Mammary epithelial cell (primary cell): ENCODE results near the gene FAM149A.

Source experiments
- CTCF ChIP-seq, 2 donors: IDR thresholded peaks in 1 of 2; conservative IDR thresholded peaks in 1 of 2; 2 replicates each; pipeline ENCODE4 v1.5.1; 2011 to 2012; ENCODE audit warnings: inconsistent platforms in 2 of 2, low read length in 2 of 2, mild to moderate bottlenecking in 2 of 2, control low read depth in 1 of 2, low read depth in 1 of 2; ENCODE audit not compliant: insufficient read depth in 1 of 2; ENCODE audit errors: extremely low read depth in 1 of 2
- EZH2 ChIP-seq: IDR thresholded peaks from 2 replicates; pipeline ENCODE4 v1.6.1; 2012; ENCODE audit warnings: low read length, inconsistent platforms, borderline replicate concordance

DNA sequence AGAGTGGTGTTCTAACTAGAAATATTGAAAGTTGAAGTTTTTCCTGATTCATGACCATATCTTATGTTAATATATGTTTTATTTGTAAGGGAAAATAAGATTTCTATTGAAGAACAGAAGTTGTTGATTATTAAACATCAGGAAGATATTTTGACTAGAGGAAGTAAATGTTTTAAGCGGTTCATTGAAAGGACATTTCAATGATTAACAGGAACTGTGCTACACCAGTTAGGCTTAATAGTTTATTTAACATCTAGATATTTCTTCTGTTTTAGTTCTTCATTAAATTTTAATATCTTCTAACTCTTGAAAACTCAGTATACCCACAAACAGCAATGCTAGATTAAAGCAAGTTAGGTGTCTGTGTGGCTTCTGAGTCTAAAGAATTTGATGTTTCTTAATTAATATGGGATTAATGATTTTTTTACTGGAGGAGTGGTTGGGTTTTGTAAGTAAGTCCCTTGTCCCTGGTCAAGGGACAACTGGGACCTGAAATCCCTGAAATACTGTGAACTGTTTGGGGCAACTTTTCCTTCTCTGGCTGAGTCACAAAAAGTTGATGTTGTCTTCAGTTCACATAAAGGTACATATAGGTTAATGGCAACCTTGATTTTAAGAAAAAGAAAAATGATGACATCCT is 44.0 kb downstream of the FAM149A start:
- TF ChIP-seq CTCF (conservative IDR thresholded peaks at IDR 0.05 in 1 of 2, IDR thresholded peaks at IDR 0.05 in 1 of 2; ENCODE audit: extremely low read depth in 1 of 2, insufficient read depth in 1 of 2, low read depth in 1 of 2, low read length in 2 of 2) (no peak), EZH2 (no peak)
